ENCODE measurements around the gene TASP1. TPM values are rescaled to one million over a fixed set of nuclear protein-coding genes. Genes with fewer than 3 reads are reported as not detected.

TASP1 gene
- total RNA-seq, 4 donors from 2014 or later, result 3.0 to 18.1 (median 12.9) TPM

GRCh38 chr20:13449868-13450434 is 188.8 kb downstream of the TASP1 start:
- TF ChIP-seq POLR2A (IDR thresholded peaks at IDR 0.05) (no peak), EP300 (IDR thresholded peaks at IDR 0.05; ENCODE audit: low read depth) (no peak), POLR2AphosphoS5 (IDR thresholded peaks at IDR 0.05) (no peak)
- TF ChIP-seq, protein P1, sequence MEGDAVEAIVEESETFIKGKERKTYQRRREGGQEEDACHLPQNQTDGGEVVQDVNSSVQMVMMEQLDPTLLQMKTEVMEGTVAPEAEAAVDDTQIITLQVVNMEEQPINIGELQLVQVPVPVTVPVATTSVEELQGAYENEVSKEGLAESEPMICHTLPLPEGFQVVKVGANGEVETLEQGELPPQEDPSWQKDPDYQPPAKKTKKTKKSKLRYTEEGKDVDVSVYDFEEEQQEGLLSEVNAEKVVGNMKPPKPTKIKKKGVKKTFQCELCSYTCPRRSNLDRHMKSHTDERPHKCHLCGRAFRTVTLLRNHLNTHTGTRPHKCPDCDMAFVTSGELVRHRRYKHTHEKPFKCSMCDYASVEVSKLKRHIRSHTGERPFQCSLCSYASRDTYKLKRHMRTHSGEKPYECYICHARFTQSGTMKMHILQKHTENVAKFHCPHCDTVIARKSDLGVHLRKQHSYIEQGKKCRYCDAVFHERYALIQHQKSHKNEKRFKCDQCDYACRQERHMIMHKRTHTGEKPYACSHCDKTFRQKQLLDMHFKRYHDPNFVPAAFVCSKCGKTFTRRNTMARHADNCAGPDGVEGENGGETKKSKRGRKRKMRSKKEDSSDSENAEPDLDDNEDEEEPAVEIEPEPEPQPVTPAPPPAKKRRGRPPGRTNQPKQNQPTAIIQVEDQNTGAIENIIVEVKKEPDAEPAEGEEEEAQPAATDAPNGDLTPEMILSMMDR (IDR thresholded peaks at IDR 0.05), result no peak
- DNase-seq, result no peak
- Histone ChIP-seq H3K27me3 (no peaks in the 10 kb centered on the region), H3K27ac (no peak overlapping the region), H3K9me3 (no peaks in the 10 kb centered on the region), H3K4me3 (no peak overlapping the region), H3K36me3 (no peaks in the 10 kb centered on the region), H3K4me1 (no peaks in the 10 kb centered on the region)
- 85 to 87% methylated on average over 3 of the region's 3 CpGs for WGBS, 2 donors (ENCODE audit: low coverage in 1 of 2)
- in situ Hi-C loops (cut with MboI; ENCODE audit: low pct_ligation_motif_present in 1 of 4, low pct_unique_long_range_greater_than_20kb in 1 of 4, low sequenced_read_pairs in 3 of 4) (no loop called here), intact Hi-C loops (cut with DNase I; ENCODE audit: low total_unique reads) (no loop called here)

DNA sequence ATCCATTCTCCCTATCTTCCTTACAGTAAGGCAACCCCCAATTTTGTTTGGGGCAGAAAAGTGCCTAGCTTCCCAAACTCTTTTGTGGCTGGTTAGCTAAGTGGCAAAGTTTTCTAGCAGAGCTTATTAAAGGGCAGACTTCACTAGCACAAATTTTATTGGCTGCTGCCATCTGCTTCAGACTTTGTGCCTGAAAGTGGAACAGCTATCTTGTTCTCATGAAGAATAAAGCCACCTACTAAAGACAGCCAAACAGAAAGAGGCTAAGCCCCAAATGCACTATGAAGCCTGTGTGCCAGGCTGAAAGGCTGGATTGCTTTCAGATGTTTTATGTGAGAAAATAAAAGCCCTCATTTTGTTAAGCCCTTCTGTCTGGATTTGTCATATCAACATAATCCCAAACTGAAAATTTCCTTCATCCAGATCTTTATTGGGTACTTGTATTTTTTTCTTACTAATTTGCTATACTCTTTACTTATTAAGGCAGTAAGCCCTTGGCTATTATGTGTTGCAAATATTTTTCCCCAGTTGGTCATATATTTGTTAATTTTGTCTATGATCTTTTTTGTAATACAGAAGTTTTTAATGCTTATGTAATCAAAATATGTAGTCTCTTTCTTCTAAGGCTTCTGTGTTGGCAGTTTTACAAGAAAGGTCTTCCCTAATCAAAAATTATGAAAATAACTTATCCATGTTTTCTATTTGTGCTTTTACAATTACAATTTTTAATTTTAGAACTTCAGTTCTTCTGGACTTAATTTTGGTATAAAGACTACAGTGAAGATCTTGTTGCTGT is 191.1 kb downstream of the TASP1 start:
- no peak overlapping the region for H3K4me3 ChIP-seq
- no peak overlapping the region for H3K27ac ChIP-seq
- H3K9me3 ChIP-seq, result no peaks in the 10 kb centered on the region
- TF ChIP-seq POLR2AphosphoS5 (IDR thresholded peaks at IDR 0.05) (no peak), EP300 (IDR thresholded peaks at IDR 0.05; ENCODE audit: low read depth) (no peak), POLR2A (IDR thresholded peaks at IDR 0.05) (no peak)
- TF ChIP-seq, protein P1 (IDR thresholded peaks at IDR 0.05), result no peak
- in situ Hi-C loops (cut with MboI; ENCODE audit: low pct_ligation_motif_present in 1 of 4, low pct_unique_long_range_greater_than_20kb in 1 of 4, low sequenced_read_pairs in 3 of 4), result no loop called here
- H3K27me3 ChIP-seq, result no peaks in the 10 kb centered on the region
- intact Hi-C loops (cut with DNase I; ENCODE audit: low total_unique reads), result no loop called here
- DNase-seq, result no peak
- no peaks in the 10 kb centered on the region for H3K4me1 ChIP-seq
- H3K36me3 ChIP-seq, result no peaks in the 10 kb centered on the region

DNA sequence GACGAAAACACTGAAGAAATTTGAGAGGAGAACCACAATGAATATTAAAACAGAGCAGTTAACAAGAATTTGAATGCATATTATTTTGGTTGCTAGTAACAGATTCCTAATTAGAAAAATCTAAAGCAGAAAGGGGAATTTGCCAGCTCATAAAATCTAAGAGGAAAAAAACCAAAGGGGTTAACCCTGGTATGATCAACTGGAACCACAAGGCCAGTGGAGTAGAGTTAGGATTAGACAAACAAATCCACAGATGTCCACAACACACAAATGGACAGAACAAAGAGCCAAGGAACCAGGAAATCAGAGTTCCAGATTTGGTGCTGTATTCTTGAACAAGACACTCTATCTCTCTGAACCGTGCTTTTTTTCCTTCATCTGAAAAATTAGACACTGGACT is 195.0 kb downstream of the TASP1 start:
- Histone ChIP-seq H3K27ac (no peak overlapping the region), H3K4me1 (no peaks in the 10 kb centered on the region), H3K9me3 (peaks cover 5 to 7% of the 10 kb centered on the region in 2 donors), H3K36me3 (no peaks in the 10 kb centered on the region), H3K27me3 (no peaks in the 10 kb centered on the region), H3K4me3 (no peak overlapping the region)
- WGBS, 2 donors (ENCODE audit: low coverage in 1 of 2), result 86 to 91% methylated on average over 1 to 2 of the region's 2 CpGs
- DNase-seq, result no peak
- intact Hi-C loops (cut with DNase I; ENCODE audit: low total_unique reads), result no loop called here
- TF ChIP-seq POLR2AphosphoS5 (IDR thresholded peaks at IDR 0.05) (no peak), EP300 (IDR thresholded peaks at IDR 0.05; ENCODE audit: low read depth) (no peak), POLR2A (IDR thresholded peaks at IDR 0.05) (no peak)
- TF ChIP-seq, protein P1 (IDR thresholded peaks at IDR 0.05), result no peak
- in situ Hi-C loops (cut with MboI; ENCODE audit: low pct_ligation_motif_present in 1 of 4, low pct_unique_long_range_greater_than_20kb in 1 of 4, low sequenced_read_pairs in 3 of 4), result no loop called here

DNA sequence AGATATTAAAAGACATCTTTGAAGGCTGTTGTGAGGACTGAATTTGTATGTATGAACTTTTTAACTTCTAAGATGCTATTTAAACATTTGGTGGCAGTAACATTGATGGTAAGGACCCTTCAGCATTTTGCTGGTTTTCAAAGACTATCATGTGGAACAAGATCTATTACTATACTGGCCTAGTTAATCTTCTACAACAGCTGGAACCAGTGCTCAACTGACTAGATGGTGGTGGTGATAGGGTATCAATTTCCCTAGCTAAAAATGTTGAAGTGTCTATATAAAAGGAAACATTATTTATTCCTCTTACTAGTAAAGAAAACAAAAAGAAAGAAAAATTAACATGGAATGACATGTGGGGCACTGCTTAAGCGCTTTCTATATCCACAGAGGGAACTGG is 195.7 kb downstream of the TASP1 start:
- TF ChIP-seq POLR2AphosphoS5 (IDR thresholded peaks at IDR 0.05) (no peak), EP300 (IDR thresholded peaks at IDR 0.05; ENCODE audit: low read depth) (no peak), POLR2A (IDR thresholded peaks at IDR 0.05) (no peak)
- TF ChIP-seq, protein P1 (IDR thresholded peaks at IDR 0.05), result no peak
- H3K4me3 ChIP-seq, result no peak overlapping the region
- intact Hi-C loops (cut with DNase I; ENCODE audit: low total_unique reads), result no loop called here

More for the DNA sequence above, 195.7 kb downstream of the TASP1 start:
- DNase-seq, result no peak
- H3K4me1 ChIP-seq, result no peaks in the 10 kb centered on the region
- no peaks in the 10 kb centered on the region for H3K27me3 ChIP-seq
- WGBS, 2 donors (ENCODE audit: low coverage in 1 of 2), result 97 to 100% methylated on average over 1 of the region's 1 CpG
- peaks cover 5 to 7% of the 10 kb centered on the region in 2 donors for H3K9me3 ChIP-seq
- in situ Hi-C loops (cut with MboI; ENCODE audit: low pct_ligation_motif_present in 1 of 4, low pct_unique_long_range_greater_than_20kb in 1 of 4, low sequenced_read_pairs in 3 of 4), result no loop called here
- H3K27ac ChIP-seq, result no peak overlapping the region
- no peaks in the 10 kb centered on the region for H3K36me3 ChIP-seq

Measured in transverse colon (tissue), 4 donors.